GM20000 (cell line): ENCODE results near the gene LMO7.

Experiments
- DNase-seq: peaks from one replicate; pipeline ENCODE4 v3.0.0; 2012; ENCODE audit warnings: low spot score
- CTCF ChIP-seq: IDR thresholded peaks from 2 replicates; pipeline ENCODE4 v1.5.1; 2012; ENCODE audit warnings: mild to moderate bottlenecking, control low read depth; ENCODE audit errors: extremely low read depth, missing control alignments

LMO7 gene

DNA sequence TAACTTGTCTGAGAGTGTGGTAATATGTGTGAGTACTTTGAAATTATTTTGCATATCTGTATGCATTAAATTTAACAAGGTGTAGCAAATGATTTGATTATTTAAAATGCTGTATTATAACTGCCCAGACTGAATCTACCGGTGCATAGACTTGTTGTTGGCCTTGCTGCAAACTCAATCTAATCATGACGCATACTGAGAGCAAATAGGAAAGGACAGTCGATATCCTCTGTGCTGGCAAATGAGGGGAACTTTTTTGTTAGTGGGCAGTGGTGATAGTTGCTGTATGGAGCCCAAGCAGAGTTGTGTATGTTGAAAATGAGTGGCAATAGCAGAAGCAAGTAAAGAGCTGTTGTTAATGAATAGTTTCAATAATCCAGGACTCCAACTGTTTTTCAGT is 127.4 kb downstream of the LMO7 start:
- TF ChIP-seq CTCF = no peak
- DNase-seq = no peak

DNA sequence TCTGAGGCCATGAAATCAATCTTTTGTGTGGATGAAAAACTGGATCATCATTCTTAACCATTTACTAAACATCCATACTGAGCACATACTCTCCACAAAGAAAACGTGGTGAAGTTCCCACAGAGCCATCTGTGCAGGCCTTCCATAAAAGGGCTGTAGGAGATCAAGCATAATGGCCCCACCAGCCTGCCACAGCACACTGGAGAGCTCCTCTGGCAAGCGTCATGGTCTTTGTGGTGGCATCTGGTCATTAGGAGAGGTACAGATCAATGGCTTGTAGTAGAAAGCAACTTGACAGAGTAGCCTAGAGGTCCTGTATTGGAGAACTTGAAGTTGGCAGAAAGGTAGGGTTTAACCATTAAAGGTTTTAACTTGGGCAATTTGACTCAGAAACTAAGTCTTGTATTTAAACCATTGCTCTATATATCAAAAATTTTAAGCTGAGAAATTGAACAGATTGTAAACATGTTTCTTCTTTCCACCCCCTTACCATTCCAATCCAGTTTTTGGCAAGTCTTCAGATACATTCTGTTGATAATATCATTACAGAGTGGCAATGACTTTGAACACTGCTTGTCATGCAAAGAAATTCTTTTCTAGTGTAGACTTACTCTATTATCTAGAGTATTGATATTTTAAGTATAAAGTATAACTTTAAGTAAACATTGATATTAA is 128.3 kb downstream of the LMO7 start:
- TF ChIP-seq CTCF = no peak
- no peak for DNase-seq

- DNase-seq = no peak
- no peak for TF ChIP-seq CTCF
Observed at GRCh38 chr13:75764926-75765310, 128.8 kb downstream of the LMO7 start.

DNA sequence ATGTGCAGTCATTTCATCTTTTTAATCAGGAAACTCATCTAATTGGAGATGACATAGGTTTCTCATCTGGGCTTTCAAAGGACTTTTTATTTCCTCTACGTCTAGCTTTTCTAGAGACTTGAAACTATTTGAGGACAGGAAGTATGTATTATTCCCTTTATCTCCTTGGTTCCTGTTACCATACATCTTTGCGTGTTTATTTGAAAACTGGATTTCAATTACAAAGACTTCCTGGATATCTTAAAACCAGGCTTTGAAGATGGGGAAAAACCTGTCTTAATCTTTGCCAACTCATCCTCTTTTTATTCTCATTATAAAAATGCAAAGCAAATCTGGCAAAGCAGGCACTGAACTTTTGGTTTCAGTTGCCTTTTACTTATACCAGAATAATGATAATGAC is 130.5 kb downstream of the LMO7 start:
- no peak for TF ChIP-seq CTCF

GRCh38 chr13:75769141-75769905 is 133.2 kb downstream of the LMO7 start:
- no peak for DNase-seq
- no peak for TF ChIP-seq CTCF

More for the DNA sequence above, 130.5 kb downstream of the LMO7 start:
- no peak for DNase-seq

GRCh38 chr13:75770164-75770563 is 134.0 kb downstream of the LMO7 start:
- no peak for TF ChIP-seq CTCF
- DNase-seq = no peak

DNA sequence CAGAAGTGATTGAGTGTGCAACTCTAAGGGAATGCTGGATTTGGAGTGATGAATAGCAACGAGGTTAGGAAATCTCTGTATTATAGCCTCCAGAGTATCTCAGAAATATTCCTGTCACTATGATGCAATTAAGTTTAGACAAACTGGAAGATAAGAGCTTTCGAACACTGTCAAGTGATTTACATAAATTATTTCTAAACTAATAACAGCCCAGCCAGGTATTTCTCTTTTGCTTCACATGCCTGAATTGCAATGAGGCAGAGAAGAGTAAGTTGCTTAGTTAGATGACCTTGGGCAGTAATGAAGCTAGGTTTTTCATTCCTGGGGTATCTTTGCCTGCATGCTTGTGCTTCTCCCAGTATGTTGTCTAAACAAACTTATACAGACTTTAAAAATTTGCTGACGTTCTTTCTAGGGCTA is 134.5 kb downstream of the LMO7 start:
- TF ChIP-seq CTCF = no peak

More for the DNA sequence above, 134.5 kb downstream of the LMO7 start:
- no peak for DNase-seq
